BJ (cell line): ENCODE data around the gene PEMT. TPM values are rescaled to one million over a fixed set of nuclear protein-coding genes. Genes with fewer than 3 reads are reported as not detected.
A peak's percentile ranks its signal among the peaks of the same experiment; 100 is the strongest.

Experiments used
- CTCF ChIA-PET: fragments of 350-600 bp; formaldehyde crosslinking; extraction: SDS; loops from one replicate; lab custom pipeline; 2021; ENCODE audit warnings: antibody characterized with exemption, inconsistent platforms; lab: Yijun Ruan, JAX
- POLR2A ChIA-PET: fragments of 300-600 bp; sonication (Branson Sonifier 250); formaldehyde crosslinking; extraction: SDS; loops from one replicate; lab custom pipeline; 2021; ENCODE audit warnings: antibody characterized with exemption; lab: Charles Lee
- DNase-seq: peaks from one replicate; pipeline ENCODE4 v3.0.0-alpha.2; 2011; ENCODE audit warnings: low read depth
- H3K27me3 ChIP-seq: 2 replicates; pipeline ENCODE4 v1.6.0; 2011; ENCODE audit warnings: low read length; ENCODE audit not compliant: control insufficient read depth, insufficient read depth
- H3K36me3 ChIP-seq: 2 replicates; pipeline ENCODE4 v1.5.1; 2011; ENCODE audit warnings: low read length; ENCODE audit not compliant: control insufficient read depth, insufficient read depth
- H3K4me3 ChIP-seq: 2 replicates; pipeline ENCODE4 v1.5.1; 2011; ENCODE audit warnings: low read depth, mild to moderate bottlenecking, control low read depth, low read length
- CTCF ChIP-seq: IDR thresholded peaks from 2 replicates; pipeline ENCODE4 v1.5.1; 2011; ENCODE audit warnings: low read depth, mild to moderate bottlenecking, control low read depth, inconsistent platforms, low read length, moderate library complexity; ENCODE audit not compliant: insufficient read depth
- polyA plus RNA-seq: library from polyadenylated mRNA; depleted of rRNA; stranded (reverse); fragments of >200 nt; gene quantifications from 2 replicates; pipeline ENCODE4 v1.2.3, GENCODE V29; 2011

Gene PEMT
- polyA plus RNA-seq, 1 experiment = 50.7 TPM

GRCh38 chr17:17495536-17496188, 95.8 kb downstream of the PEMT start:
- ChIA-PET CTCF (interaction anchor here (1.1 to 5.6 kb wide), 30 partner anchors 15 to 146 kb away, joined by 3 to 149 read pairs (median 6); no protein-coding TSS in a partner anchor), POLR2A (interaction anchor here (0.6 to 0.7 kb wide), 2 partner anchors 8 to 94 kb away, joined by 3 to 10 read pairs; no protein-coding TSS in a partner anchor)
- Histone ChIP-seq H3K27me3 (no peaks in the 10 kb centered on the region), H3K4me3 (peak overlapping the region; percentile 64), H3K36me3 (peaks cover 7% of the 10 kb centered on the region)
- no peak for TF ChIP-seq CTCF
- no peak for DNase-seq

GRCh38 chr17:17494870-17495535, 96.5 kb downstream of the PEMT start:
- POLR2A ChIA-PET = no interaction called here
- no peak for DNase-seq
- no peaks in the 10 kb centered on the region for H3K27me3 ChIP-seq
- TF ChIP-seq CTCF = no peak
- CTCF ChIA-PET = interaction anchor here (2.7 to 5.6 kb wide), 6 partner anchors 16 to 146 kb away, joined by 6 to 149 read pairs (median 49); no protein-coding TSS in a partner anchor
- peaks cover 7% of the 10 kb centered on the region for H3K36me3 ChIP-seq
- H3K4me3 ChIP-seq = peak overlapping the region; percentile 64

- ChIA-PET CTCF (interaction anchor here (3.4 to 5.6 kb wide), 2 partner anchors 75 to 138 kb away, joined by 71 to 149 read pairs; no protein-coding TSS in a partner anchor), POLR2A (no interaction called here)
- peaks cover 7% of the 10 kb centered on the region for H3K36me3 ChIP-seq
- no peaks in the 10 kb centered on the region for H3K27me3 ChIP-seq
- peak overlapping the region; percentile 64 for H3K4me3 ChIP-seq
- no peak for DNase-seq
- TF ChIP-seq CTCF = no peak
These were observed 97.0 kb downstream of the PEMT start for GRCh38 chr17:17494499-17494869.

- ChIA-PET POLR2A (no interaction called here), CTCF (interaction anchor here (0.6 to 5.6 kb wide), 2 partner anchors 76 to 149 kb away, joined by 3 to 149 read pairs; no protein-coding TSS in a partner anchor)
- H3K4me3 ChIP-seq = no peak overlapping the region
- H3K36me3 ChIP-seq = peaks cover 7% of the 10 kb centered on the region
- TF ChIP-seq CTCF = no peak
- no peaks in the 10 kb centered on the region for H3K27me3 ChIP-seq
- DNase-seq = no peak
These were observed 97.5 kb downstream of the PEMT start for GRCh38 chr17:17493986-17494466.
